ENCODE data around the gene ADAMTS8.

The ADAMTS8 gene

DNA sequence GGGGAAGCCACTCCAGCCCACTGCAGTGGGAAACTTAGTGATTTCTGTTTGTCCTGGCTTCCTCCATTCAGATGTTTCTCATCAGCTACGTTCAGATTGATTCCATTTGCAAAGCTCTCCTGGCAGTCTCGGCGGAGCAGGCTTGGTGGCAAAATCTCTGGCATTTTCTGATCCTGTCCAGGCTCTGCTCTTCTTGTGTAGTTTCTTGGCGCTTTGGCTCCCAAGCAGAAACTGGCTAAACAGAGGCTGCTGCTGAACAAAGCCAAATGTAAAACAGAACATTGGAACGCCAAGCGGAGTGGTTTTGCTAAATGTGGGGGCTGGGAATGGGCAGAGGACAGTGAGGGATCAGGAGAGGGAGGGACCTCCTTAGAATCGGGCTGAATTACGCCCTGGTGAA, 36.7 kb downstream of the ADAMTS8 start:
- DNase-seq, result no peak

DNA sequence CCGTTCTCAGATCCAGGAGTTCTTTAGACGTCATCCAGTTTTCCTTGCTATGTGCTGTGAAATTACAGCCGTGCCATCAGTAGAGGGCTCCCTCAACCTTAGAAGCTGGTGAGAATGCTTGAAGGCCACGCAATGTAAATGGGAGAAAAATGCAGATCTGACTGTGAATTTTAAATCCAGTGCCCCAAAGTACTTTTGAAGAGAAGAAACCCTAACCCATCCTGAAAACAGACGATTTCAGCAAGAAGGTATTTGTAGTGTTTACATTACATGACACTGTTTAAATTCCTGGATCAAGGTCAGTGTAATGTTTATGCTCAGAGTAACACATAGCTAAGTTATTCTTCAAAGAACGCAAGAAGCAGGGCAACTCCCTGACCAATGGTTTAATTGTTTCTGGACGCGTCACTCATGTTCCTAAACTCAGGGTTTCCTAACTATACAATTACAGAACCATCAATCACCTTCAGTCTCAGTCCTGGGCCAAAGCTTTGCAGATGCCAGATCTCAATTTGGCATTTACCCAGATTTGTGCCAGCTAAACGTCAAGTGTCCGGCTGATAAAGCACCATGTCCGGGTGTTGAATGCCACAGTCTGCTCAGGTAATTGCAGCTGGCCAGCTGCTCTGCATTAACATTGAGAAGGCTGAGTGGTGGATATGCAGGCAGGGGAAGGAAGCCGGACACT, 38.2 kb downstream of the ADAMTS8 start:
- no peak for DNase-seq

DNA sequence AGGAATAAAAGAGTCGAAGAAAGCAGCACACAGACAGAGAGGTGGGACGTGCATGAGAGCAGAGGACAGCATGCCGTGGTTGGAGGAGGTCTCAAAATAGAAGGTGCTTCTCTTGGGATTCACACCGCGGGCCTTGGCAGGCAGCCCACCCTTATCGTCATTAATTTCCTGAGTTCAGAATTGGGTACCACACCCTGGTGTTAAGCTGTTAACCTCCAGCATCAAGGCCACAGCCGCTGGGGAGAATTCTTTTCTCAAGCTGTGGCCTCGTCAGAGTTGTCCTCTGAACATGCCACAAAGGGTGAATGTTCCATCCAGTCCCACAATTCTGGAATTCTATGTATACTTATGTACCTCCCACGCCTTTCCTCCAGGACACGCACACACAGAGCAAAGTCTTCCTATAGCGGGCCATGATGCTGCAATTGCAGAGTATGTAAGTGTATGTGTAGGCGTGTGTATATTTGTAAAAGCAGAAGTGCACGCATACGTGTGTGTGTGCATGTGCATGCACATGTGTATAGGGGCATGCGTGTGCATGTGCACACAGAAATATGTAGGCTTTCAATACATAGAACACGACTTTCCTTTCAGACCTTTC, 39.0 kb downstream of the ADAMTS8 start:
- DNase-seq, result no peak

DNA sequence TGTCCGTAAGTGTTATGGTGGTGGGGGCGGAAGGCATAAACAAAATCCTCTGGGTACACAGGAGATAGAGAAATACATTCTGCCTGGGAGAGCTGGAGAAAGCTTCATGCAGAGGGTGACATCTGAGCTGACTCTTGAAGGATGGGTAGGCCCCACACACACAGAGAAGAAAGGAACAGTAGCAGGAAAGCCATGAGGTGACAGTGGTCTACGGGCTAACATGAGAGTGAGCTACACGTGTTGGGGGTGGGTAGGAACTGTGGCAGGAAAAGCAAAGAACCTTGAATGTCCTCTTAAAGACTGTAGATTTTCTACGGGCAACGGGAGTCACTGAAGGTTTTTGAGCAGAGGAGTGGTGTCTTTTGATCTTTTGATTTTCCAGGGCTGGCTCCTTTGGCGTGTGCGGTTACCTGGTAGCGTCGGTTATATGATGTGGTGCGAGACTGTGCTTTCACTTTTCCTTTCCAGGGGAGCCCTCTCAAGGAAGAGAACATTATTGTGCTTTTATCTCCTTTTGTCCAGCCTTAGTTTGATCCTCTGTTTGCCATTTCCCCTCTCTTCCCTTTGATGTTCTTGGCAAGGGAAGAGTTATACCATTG, 39.7 kb downstream of the ADAMTS8 start:
- DNase-seq, result no peak

DNA sequence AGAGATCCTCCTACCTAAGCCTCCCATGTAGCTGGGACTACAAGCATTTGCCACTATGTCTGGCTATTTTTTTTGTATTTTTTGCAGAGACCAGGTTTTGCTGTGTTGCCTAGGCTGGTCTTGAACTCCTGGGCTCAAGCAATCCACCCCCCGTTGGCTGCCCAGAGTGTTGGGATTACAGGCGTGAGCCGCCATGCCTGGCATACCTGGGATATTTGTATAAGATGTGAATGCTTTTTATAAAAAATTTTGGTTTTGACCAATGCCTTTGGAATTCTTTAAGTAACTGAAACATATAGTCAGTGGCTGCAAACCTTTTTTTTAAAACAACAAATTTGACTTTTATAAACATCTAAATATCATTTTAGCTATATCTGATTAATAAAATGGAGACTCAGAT, 42.4 kb downstream of the ADAMTS8 start:
- no peak for DNase-seq

DNA sequence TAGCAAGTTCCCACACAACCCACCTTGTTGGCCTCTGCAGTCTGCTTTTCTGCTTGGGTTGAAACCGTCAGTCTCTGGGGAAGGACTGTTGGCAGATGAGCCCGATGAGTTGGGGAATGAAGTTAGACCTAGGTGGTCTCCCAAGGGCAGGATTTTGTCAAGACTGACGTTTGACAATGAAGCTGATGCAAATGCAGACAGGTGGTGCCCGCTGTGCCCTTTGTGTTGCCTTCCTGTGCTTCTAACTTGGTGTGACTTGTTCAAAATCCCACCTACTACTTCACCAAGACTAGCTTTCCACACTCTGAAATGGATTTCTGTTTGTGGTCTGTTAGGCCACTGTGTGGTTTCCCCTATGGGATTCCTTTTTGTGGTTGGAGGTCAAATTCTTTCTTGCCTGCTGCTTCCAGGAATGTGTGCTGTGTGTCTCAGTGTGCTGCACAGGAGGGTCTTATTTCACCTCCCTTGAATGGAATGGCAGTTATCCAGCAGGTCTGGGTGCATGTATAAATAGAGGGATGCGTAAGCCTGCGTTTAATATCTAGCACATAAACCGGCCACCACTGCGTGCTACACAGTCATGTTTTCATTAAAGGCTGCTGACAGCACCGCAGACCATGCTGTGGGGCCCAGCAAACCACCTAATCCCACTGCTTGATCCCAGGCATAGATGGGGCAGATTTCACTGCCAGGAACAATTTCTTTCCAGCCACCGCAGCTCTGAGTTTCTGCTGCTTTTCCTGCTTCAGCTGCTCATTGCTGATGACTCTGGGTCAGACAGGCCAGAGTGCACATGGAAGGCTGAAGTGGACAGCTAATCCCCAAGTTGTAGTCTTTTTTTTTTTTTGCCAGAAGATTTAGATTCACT, 44.8 kb downstream of the ADAMTS8 start:
- DNase-seq, result no peak

DNA sequence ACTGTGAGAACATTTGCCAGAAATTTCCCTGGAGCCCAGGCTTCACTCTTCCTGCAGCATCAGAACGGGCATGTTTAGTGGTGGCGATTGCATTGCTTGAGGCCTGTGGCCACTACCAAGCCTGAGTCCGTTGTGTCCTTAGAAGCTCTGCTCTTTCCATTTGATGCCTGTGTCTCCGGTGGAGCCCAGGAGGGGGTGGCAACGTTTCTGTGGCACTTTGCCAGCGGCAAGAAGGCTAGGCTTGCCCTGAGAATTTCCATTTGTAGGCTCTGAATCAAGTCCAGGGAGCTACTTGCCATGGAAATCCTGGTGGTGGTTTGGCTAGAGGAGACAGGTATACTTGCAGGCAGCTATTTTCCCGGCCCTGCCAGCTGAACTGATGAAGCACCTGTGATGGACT, 47.1 kb downstream of the ADAMTS8 start:
- DNase-seq, result no peak

DNA sequence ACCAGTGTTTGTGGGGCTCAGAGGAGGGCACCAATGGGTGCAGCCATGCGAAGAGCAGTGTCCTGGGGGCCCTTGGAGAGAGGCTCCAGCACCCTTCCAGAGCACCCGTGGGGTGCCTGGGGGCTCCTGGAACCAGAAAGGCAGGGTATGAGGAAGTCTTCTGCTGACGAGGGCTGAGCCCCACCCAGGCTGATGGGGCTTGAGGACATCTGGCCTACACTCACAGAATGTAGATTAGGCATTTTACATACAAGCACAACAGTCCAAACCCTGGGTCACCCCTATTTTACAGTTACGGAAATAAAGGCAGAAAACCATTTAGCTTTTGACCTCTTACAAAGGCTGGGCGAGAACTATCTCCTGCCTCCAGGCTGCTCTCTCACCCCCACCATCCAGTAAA, 47.6 kb downstream of the ADAMTS8 start:
- no peak for DNase-seq

DNA sequence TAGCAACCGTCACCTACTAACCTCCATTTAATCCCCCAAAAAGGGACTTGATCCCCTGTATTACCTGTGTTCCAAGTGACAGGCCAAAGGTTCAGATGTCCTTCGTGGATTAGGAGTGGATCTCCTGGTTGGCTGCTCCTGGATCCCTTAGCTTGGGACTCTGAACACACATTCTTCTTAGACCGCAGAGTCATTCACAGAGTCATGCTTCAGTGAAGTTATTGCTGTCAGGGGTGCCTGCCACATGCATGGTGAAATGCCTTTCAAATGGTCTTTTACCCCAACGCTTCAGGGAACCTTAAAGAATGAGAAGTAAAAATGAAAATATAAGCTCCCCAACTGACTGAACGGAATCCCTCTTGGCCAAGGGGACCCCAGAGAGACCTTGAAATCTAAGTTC, 49.1 kb downstream of the ADAMTS8 start:
- no peak for DNase-seq

DNA sequence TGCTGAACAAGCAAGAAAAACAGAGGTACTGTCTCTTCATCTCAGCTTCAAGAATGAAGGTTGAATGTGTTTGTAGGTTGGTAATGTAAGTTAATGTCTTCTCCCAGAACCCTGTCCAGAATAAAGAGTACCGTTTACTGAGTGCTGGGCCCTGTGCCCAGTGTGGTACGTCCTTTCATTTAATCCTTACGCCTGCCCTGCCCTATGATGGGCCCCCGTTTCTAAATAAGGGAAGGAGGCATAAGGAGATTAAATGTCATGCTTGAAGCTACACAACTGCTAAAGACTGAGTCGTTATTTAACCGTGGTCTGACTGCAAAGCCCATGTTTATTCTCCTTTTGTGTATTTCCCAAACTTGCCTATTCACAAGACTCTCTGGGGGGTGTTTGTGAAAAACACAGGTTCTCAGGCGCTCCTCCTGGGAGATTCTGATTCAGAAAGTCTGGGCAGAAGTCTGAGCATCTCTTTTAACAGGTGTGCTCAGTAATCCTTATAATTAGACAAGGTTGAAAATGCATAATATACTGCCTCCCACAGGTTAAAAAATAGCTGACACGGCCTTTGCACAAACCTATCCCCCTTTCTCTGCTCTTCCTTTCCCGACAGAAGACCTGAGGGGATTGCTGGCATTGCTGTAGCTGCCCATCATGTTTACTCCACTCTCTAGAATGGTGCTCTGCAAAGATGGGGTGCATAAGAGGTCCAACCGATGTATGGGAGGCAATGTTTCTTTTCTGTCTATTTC, 57.4 kb downstream of the ADAMTS8 start:
- no peak for DNase-seq

DNA sequence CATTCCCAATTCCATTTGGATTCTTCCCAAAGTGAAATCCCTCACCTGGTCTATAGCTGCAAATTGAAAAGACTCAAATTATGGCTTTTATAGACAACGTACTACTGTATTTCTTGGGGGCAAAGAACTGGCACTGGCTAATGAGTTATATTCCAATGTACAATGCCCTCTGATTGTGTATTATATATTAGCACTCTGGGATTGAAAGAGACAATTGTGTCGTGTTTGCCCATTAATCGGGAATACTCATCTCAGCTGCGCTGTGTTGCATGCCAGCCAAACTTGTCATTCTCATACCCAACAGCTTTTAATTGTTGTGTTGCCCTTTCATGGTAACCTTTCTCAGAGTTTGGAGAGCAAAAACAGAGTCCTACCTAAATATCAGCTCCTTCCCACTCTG, 58.7 kb downstream of the ADAMTS8 start:
- DNase-seq, result no peak

DNA sequence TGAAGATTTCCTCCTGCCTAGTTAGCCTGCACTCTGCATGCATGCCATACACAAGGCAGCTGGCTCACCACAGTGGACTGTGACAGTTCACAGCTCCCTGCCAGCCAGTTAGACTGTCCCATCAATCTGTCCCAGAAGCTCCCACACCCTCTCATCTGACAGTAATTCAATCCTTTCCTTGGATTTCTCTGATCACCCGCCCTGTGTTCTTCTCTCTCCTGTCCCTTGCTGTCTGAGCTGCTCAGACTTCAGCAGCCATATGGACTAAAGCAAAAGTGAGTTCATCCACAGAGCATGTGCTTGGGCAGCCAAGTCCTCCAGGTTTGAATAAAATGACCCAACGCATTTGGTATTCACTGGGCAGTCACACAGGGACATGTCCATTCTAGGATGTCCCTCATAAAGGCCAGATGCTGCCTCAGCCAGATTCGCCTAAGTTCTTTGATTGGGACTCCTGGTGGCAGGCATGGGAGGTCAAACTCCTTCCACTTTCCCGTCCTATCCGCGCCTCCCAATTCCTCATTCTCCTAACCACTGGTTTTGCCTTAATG, 59.2 kb downstream of the ADAMTS8 start:
- DNase-seq, result no peak

DNA sequence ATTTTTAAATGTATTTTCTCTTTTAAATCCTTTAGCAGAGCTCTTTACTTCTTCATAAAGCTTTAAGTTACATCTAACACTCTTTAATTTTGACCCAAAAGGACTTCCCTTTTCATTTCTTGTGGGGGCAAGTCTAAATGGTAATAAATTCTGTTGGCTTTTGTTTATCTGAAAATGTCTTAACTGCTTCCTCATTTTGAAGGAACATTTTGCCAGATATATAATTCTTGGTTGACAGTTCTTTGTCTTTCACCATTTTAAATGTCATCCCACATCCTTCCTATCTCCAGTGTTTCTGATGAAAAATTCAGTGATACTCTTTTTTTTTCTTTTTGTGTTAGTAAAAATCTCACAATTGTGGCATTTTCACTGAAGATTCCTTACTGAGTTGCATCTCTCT, 69.0 kb downstream of the ADAMTS8 start:
- no peak for DNase-seq

DNA sequence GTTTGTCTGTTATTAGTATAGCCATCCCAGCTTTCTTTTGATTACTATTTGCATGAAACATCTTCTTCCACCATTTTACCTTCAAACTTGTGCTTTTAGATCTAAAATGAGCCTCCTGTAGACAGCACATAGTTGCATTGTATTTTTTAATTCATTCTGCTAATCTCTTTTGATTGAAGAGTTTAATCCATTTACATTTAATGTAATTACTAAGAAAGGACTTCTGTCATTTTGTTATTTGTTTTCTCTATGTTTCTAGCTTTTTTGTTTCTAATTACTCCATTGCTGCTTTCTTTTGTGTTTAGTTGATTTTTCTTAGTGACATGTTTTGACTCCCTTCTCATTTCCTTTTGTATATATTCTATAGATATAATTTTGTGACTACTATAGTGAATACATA, 70.0 kb downstream of the ADAMTS8 start:
- DNase-seq, result no peak

Measured in T-helper 9 cell (primary cell).